ENCODE measurements around the gene CEP20. TPM values are rescaled to one million over a fixed set of nuclear protein-coding genes. Genes with fewer than 3 reads are reported as not detected.

The CEP20 gene
- total and polyA plus RNA-seq, 2 experiments from 2014 or later = 20.5 to 39.8 TPM

DNA sequence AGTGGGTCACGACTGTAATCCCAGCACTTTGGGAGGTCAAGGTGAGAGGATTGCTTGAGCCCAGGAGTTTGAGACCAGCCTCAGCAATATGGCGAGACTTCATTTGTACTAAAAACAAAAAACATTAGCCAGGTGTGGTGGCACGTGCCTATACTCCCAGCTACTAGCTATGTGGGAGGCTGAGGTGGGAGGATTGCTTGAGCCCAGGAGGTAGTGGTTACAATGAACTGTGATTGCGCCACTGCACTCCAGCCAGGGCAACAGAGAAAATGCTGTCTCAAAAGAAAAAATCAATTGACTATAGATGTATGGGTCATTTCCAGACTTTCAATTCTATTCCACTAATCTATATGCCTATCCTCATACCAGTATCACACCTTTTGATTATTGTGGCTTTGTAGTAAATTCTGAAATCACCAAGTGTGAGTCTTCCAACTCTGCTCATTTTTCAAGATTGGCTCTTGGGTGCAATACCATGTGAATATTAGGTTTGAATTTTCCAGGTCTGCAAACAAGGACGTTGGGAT, 27.2 kb upstream of the CEP20 start:
- no peaks in the 10 kb centered on the region for H3K4me1 ChIP-seq (ENCODE audit: insufficient read depth)
- no peaks in the 10 kb centered on the region for H3K27me3 ChIP-seq
- no peaks in the 10 kb centered on the region for H3K79me2 ChIP-seq
- 89% methylated on average over 5 of the region's 5 CpGs for WGBS (ENCODE audit: low lambda C conversion rate, missing lambda C conversion rate)
- TF ChIP-seq EZH2phosphoT487 (IDR thresholded peaks at IDR 0.05; ENCODE audit: low read depth, severe bottlenecking, unreplicated experiment) (no peak), EZH2 (IDR thresholded peaks at IDR 0.05; ENCODE audit: borderline replicate concordance) (no peak)
- TF ChIP-seq, protein P1, sequence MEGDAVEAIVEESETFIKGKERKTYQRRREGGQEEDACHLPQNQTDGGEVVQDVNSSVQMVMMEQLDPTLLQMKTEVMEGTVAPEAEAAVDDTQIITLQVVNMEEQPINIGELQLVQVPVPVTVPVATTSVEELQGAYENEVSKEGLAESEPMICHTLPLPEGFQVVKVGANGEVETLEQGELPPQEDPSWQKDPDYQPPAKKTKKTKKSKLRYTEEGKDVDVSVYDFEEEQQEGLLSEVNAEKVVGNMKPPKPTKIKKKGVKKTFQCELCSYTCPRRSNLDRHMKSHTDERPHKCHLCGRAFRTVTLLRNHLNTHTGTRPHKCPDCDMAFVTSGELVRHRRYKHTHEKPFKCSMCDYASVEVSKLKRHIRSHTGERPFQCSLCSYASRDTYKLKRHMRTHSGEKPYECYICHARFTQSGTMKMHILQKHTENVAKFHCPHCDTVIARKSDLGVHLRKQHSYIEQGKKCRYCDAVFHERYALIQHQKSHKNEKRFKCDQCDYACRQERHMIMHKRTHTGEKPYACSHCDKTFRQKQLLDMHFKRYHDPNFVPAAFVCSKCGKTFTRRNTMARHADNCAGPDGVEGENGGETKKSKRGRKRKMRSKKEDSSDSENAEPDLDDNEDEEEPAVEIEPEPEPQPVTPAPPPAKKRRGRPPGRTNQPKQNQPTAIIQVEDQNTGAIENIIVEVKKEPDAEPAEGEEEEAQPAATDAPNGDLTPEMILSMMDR (IDR thresholded peaks at IDR 0.05; ENCODE audit: poor library complexity) = no peak
- no peaks in the 10 kb centered on the region for H3K9me2 ChIP-seq (replicated peaks; ENCODE audit: insufficient read depth)
- H4K20me1 ChIP-seq (ENCODE audit: insufficient read depth, poor library complexity, severe bottlenecking) = no peaks in the 10 kb centered on the region
- H3K4me3 ChIP-seq = no peak overlapping the region
- H3K4me2 ChIP-seq = no peak overlapping the region
- H3K36me3 ChIP-seq (replicated peaks; ENCODE audit: insufficient read depth, low read depth) = no peaks in the 10 kb centered on the region
- no peak for DNase-seq (ENCODE audit: low spot score)
- no peak overlapping the region for H3K27ac ChIP-seq
- H3K9me3 ChIP-seq (ENCODE audit: low read depth) = no peaks in the 10 kb centered on the region
- H2AFZ ChIP-seq = no peak overlapping the region

GRCh38 chr16:15913046-15913698, 24.8 kb upstream of the CEP20 start:
- no peak overlapping the region for H2AFZ ChIP-seq
- no peaks in the 10 kb centered on the region for H3K4me1 ChIP-seq (ENCODE audit: insufficient read depth)
- DNase-seq (ENCODE audit: low spot score) = no peak
- no peaks in the 10 kb centered on the region for H3K79me2 ChIP-seq
- H3K9me2 ChIP-seq (replicated peaks; ENCODE audit: insufficient read depth) = no peaks in the 10 kb centered on the region
- no peak overlapping the region for H3K27ac ChIP-seq
- H3K27me3 ChIP-seq = no peaks in the 10 kb centered on the region
- WGBS (ENCODE audit: low lambda C conversion rate, missing lambda C conversion rate) = 74% methylated on average over 7 of the region's 7 CpGs
- no peak overlapping the region for H3K4me3 ChIP-seq
- H3K36me3 ChIP-seq (replicated peaks; ENCODE audit: insufficient read depth, low read depth) = no peaks in the 10 kb centered on the region
- no peak for TF ChIP-seq EZH2phosphoT487 (IDR thresholded peaks at IDR 0.05; ENCODE audit: low read depth, severe bottlenecking, unreplicated experiment)
- TF ChIP-seq, protein P1 (IDR thresholded peaks at IDR 0.05; ENCODE audit: poor library complexity) = no peak
- TF ChIP-seq EZH2 (IDR thresholded peaks at IDR 0.05; ENCODE audit: borderline replicate concordance) = no peak
- H3K9me3 ChIP-seq (ENCODE audit: low read depth) = no peaks in the 10 kb centered on the region
- H3K4me2 ChIP-seq = no peak overlapping the region
- H4K20me1 ChIP-seq (ENCODE audit: insufficient read depth, poor library complexity, severe bottlenecking) = no peaks in the 10 kb centered on the region

DNA sequence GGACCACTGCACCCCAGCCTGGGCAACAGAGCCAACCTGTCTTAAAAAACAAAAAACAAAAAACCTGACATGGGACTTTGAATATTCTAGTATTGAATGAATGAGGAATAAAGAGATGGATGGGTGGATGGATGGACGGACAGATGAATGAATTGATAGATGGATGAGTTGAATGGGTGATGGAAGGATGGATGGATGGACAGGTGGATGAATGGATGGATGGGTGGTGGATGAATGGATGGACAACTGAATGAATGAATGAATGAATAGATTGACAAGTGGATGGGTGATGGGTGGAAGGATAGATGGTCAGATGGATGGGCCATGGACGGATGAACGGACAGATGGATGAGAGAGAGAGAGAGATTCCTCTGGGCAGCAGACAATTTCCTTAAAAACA, 22.8 kb upstream of the CEP20 start:
- no peaks in the 10 kb centered on the region for H3K79me2 ChIP-seq
- TF ChIP-seq, protein P1 (IDR thresholded peaks at IDR 0.05; ENCODE audit: poor library complexity) = no peak
- TF ChIP-seq EZH2phosphoT487 (IDR thresholded peaks at IDR 0.05; ENCODE audit: low read depth, severe bottlenecking, unreplicated experiment) (no peak), EZH2 (IDR thresholded peaks at IDR 0.05; ENCODE audit: borderline replicate concordance) (no peak)
- WGBS (ENCODE audit: low lambda C conversion rate, missing lambda C conversion rate) = 89% methylated on average over 3 of the region's 3 CpGs
- no peak overlapping the region for H3K4me2 ChIP-seq
- no peaks in the 10 kb centered on the region for H3K27me3 ChIP-seq
- H3K27ac ChIP-seq = no peak overlapping the region
- no peaks in the 10 kb centered on the region for H4K20me1 ChIP-seq (ENCODE audit: insufficient read depth, poor library complexity, severe bottlenecking)
- H3K9me2 ChIP-seq (replicated peaks; ENCODE audit: insufficient read depth) = no peaks in the 10 kb centered on the region
- DNase-seq (ENCODE audit: low spot score) = no peak
- H3K4me1 ChIP-seq (ENCODE audit: insufficient read depth) = no peaks in the 10 kb centered on the region
- H3K9me3 ChIP-seq (ENCODE audit: low read depth) = no peaks in the 10 kb centered on the region
- no peak overlapping the region for H3K4me3 ChIP-seq
- no peaks in the 10 kb centered on the region for H3K36me3 ChIP-seq (replicated peaks; ENCODE audit: insufficient read depth, low read depth)
- no peak overlapping the region for H2AFZ ChIP-seq
